Stimulated activated CD4-positive, alpha-beta T cell treated with anti-CD3 and anti-CD28 coated beads, Interleukin-15, amount 100 ng/mL, for 48 hours (primary cell): ENCODE data around the gene ALG12.
"Not testable (repeated sequence)": the region's sequence is repeated elsewhere in the genome, so short reads cannot be mapped to it uniquely, and the experiment has no call there.

Source experiments
- DNase-seq, 2 donors: peaks; one replicate each; pipeline ENCODE4 v3.0.0-alpha.2; 2020; ENCODE audit warnings: low read depth in 2 of 2

Gene ALG12

DNA sequence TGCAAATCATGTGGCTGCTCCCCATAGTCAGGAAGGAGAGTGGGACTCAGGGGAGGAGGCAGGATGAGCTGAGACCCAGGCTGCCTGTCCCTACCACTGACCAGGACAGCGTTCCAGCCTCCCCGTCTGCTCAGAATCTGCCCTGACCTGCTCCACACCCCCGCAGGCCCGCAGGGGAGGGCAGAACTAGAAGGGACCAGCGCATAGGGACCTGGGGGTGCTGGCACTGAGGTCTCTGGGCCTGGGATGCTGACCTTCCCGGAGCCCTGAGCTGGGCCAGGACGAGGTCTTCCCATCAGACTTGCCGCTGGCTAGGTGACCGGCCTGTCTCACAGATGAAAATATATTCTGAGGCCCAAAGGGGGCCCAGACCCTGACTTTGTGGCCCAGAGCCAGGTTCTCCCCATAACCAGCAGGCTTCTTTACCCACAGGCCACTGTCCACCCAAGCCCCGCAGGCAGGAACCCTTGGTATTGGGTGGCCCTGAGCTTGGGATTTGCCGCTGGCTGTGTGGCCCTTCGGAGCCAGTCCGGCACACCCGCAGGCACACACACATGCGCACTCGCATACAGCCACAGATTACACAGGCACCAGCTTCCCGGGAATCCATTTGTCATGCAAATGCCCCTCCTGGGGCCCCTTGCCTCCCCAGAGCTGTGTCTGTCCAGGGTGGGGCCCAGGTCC lies 28.5 kb upstream of the ALG12 start:
- no peak for DNase-seq

DNA sequence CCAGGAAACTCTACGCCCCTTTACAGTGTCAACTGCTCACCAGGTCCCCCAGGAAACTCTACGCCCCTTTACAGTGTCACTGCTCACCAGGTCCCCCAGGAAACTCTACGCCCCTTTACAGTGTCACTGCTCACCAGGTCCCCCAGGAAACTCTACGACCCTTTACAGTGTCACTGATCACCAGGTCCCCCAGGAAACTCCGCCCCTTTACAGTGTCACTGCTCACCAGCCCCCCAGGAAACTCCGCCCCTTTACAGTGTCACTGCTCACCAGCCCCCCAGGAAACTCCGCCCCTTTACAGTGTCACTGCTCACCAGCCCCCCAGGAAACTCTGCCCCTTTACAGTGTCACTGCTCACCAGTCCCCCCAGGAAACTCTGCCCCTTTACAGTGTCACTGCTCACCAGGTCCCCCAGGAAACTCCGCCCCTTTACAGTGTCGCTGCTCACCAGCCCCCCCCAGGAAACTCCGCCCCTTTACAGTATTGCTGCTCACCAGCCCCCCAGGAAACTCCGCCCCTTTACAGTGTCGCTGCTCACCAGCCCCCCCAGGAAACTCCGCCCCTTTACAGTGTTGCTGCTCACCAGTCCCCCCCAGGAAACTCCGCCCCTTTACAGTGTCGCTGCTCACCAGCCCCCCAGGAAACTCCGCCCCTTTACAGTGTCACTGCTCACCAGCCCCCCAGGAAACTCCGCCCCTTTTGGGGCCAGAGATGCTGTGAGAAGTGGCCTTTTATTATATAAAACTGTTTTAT lies 27.0 kb upstream of the ALG12 start:
- not testable (repeated sequence) for DNase-seq

DNA sequence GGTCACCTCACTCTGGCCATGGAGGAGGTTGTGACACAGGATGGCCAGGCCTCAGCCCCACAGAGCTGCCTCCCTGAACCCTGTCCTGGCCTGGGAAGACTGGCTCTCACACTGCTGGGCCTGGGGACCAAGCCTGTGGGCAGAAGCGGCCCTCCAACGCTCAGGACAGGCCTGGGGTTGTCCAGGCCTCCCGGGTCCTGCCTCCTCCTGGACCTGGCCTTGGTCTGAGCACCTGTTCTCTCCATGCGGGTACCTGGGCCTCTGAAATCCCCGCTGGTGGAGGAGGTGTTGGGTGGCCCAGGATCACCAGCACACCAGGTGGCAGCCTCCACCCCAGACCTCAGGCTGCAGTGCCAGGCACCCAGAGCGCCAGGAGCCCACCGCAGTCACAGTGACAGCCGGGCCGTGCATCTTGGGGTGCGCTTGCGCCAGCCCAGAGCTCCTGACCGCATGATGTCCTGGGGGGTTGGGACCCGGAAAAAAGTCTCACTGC lies 26.2 kb upstream of the ALG12 start:
- DNase-seq = no peak

DNA sequence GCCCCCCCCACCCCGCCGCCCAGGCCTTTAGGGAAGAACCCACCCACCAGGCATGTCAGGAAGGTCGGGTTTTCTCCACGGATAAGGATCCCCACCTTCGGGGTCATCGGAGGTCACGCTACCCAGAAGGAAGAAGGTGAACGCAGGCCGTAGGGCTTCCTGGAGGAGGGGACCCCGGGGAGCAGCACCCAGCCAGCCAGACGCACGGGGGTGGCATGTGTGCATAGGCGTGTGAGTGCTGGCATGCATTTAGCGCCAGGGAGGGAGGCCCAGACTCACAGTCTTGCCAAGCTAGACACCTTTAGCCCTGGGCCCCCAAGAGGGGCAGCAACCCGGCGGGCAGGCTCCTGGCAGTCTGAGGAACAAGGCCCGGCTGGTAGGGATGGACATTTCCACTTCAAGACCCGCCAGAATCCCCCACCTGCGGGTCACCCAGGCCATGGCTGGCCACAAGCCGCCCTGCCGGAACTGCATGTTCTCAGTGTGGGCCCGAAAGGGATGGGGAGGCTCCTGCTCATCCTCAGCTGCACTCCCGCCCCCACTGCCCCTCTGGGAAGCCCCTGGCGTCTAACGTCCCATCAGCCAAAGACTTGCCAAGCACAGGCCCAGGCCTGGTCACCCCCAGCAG lies 25.6 kb upstream of the ALG12 start:
- DNase-seq = no peak

DNA sequence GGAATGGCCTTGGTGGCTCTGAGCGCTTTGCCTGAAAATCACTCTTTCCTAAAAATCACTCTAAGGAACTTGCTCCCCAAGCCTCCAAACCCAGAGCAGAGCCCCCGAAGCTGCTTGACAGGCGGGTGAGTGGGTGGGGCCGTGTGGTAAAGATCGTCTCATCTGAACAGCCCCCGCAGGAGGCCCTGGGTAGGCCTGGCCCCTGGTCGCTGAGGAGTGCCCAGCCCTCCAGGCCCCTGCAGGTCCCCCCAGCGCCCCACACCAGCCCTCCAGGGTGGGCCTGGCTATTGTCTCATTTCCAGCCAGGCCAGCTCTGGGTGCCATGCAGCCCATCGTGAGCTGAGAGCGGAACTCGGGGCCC lies 25.1 kb upstream of the ALG12 start:
- no peak for DNase-seq

DNA sequence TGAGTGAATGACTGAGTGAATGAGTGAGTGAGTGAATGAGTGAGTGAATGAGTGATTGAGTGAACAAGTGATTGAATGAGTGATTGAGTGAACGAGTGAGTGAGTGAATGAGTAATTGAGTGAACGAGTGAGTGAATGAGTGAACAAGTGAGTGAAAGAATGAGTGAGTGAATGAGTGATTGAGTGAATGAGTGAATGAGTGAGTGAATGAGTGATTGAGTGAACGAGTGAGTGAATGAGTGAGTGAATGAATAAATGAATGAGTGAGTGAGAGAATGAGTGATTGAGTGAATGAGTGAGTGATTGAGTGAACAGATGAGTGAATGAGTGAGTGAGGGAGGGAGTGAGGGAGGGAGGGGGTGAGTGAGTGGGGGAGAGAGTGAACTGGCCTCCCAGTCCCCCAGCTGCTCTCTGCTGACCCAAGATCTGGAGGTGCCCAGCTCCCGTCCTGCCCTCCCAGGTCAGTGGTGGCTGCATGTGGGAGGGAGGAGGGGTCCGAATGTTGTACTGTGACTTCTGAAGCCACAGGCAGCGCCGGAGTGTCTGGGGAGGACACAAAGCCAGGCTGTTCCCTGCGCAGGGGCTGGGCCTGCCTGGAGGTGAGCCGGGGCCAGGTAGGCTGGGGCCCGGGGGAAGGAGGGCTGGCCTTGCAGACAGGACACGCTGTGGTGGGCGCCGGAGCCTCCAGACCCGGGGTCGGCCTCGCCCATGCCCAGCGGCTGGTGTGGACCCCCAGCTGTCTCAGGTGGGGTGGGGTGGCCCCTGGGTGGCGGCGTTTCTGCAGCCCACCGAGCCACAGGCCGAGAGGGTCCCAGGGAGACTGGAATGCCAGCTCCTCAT lies 24.5 kb upstream of the ALG12 start:
- no peak for DNase-seq

DNA sequence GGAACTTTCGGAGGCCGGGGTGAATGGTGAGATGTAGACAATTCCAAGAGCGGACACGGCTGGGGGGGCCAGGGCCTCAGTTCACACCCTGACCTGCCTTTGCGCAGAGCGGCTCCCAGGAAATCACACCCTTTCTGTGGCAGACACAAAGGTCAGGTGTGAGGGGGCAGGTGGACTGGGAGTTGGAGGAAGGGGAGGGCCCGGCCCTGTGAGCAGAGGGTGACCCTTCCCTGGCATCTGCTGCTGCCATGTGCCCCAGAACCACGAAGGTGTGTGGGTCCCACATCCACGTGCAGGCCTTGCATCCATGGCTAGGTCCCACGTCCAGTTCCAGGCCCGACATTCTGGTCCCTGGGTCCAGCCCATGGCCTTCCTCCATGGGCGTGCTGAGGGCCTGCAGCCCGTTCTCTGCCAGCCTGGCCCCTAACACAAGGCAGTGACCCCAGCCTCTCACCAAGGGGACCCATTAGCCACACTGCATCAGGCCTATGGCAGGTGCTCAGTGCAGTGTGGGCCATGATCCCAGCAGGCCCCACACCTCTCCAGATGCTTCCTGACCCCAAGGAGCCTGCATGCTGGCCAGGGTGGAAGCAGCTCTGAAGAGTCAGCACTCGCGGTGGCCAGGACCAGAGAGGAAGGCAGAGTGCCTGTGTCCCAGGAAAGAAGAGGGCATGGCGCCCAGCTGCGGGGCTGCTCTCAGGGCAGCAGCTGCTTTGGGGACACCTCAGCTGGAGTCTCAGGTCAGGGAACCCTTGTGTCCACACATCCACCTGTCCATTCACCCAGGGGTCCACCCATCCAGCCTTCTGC lies 23.5 kb upstream of the ALG12 start:
- no peak for DNase-seq

DNA sequence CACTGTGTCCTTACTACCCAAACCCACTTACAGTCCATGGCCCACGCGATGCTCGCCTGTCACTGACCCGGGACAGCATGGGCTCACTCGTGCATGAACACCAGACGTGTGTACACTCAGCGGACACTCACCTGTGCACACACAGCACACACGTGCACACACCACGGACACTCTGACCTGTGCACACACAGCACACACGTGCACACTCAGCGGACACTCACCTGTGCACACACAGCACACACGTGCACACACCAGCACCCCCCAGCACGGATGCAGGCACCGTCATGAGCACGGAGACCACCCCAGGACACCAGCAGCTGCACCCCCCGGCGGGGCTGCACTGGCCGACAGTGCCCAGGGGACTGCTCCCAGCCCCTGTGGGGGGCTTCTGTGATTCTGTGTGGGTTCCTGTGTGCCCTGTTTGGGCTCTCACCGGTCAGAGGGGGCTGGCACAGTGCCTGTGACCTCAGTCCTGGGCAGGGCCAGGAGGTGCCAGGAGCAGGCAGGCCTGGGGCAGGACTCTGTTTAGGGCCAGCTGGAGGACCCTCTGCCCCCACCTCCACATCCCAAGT lies 20.4 kb upstream of the ALG12 start:
- DNase-seq = no peak

DNA sequence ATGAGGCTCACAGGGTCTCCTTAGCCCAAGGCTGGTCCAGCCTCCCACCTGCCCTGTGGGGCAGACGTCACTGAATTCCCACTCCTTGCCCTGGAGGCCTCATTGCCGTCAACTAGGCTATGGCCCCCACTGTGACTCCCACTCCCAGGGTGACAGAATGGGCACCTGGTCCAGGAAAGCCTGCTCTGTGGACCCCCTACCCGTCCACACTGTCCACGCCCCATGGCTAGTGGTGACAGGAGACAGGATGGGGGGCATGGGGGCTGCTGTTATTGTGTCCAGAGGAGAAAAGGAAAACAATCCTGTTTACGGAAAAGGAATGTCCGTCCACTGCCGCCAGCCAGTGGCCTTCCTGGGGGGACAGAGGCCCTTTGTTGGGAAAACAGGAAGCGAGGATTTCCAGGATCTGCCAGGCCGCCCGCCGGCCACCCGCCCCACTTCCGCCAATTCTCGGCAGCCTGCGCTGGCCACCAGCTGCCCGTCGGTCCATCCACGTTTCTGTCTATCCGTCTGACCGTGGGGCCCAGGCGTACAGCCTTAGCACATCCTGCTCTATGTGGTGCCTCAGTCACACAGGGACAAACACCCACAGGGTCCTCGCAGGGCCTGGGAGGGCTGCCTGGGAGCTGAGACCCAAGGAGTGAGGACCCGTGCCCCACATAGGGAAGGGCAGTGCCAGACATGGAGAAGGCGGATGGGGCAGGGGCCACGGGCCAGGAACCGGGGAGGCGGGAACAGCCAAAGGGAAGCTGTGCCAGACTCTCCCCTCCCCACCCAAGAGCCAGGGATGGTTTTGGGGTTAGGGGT lies 19.7 kb upstream of the ALG12 start:
- DNase-seq = no peak

DNA sequence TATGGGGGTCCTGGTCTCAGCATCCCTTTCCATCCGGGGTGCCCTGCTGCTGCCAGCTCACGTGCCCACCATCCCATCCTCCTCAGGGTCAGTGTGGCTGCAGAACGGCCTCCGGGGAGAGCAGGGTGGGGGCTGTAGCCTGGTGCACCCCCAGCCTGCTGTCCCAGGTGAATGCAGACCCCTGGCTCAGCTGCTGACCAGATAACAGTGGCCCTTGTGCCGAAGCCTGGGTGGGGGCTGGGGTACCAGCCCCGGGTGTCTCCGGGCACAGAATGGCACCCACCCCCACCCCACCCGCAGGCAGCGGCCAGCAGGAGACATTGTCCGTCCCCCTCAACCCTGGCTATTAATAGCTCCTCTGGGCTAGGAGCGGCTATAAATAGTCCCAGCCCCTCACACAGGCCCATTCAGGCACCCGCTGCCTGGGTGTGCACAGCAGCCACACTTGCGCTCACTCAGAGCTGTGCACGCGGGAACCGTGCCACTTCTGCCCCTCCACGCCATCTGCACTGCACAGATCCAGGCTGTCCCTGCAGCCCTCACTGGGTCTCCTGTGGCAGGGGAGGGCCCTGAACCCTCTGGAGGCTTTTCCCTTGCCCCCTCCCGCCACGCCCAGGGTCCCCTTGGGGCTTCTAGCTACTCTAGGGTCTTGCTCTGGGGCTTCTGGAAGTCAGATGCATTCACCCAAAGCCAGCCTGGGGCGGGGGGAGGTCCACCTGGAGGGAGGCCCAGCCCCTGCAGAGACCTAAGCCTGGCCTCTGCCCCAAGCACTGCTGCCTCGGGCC lies 18.9 kb upstream of the ALG12 start:
- DNase-seq = no peak

DNA sequence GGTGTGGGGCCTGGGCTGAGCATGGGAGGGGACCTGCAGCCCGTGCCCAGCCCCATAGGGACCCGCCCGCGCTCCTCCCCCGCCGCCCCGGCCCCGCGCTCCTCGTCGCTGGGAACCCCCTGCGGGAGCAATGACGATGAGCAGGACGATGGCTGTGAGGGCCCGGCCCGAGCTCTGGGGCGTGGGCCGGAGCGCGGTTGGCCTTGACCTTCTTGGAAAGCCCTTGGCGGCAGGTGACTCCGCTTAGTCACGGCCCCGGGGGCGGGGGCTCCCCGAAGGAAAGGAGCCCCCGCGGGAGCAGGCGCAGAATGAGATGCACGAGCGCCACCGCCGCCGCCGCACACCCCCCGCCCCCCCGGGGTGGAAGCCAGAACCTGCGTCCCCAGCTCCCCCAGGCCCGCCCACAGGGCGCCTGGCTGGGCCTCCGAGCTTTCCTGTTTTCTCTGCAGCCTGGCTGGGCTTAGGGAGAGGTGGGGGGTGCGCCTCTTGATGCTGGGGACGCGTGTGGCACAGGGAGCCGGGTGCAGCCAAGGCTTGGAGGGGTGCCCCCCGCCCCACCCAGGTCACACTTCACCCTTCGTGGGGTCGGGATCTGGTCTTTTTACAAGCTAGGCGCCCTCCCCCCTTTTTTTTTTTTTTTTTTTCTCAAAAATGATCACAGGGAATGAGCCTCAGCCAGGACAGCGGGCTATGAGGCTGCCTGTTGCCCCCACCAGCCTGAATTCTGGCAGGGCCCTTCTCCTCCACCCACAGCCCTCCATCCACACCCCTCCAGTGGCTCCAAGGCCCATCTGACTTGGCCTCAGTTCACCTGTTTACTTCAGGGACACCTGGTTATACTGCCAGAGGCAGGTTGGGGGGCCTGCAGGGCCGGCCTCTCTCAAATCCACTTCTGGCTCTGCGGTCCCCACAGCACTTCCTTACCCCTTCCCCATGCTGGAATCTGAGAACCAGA lies 18.1 kb upstream of the ALG12 start:
- DNase-seq = peak; percentile 96 to 98

DNA sequence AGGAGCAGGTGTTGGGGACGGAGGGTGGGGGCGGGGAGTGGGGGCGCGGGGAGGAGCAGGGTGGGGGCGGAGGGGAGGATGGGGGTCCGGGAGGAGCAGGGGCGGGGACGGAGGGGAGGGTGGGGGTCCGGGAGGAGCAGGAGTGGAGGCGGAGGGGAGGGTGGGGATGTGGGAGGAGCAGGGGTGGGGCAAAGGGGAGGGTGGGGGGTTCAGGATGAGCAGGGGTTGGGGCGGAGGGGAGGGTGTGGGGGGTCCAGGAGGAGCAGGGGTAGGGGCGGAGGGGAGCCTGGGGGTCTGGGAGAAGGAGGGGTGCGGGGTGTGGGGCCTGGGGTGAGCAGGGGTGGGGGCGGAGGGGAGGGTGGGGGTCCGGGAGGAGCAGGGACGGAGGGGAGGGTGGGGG lies 17.3 kb upstream of the ALG12 start:
- DNase-seq = no peak

DNA sequence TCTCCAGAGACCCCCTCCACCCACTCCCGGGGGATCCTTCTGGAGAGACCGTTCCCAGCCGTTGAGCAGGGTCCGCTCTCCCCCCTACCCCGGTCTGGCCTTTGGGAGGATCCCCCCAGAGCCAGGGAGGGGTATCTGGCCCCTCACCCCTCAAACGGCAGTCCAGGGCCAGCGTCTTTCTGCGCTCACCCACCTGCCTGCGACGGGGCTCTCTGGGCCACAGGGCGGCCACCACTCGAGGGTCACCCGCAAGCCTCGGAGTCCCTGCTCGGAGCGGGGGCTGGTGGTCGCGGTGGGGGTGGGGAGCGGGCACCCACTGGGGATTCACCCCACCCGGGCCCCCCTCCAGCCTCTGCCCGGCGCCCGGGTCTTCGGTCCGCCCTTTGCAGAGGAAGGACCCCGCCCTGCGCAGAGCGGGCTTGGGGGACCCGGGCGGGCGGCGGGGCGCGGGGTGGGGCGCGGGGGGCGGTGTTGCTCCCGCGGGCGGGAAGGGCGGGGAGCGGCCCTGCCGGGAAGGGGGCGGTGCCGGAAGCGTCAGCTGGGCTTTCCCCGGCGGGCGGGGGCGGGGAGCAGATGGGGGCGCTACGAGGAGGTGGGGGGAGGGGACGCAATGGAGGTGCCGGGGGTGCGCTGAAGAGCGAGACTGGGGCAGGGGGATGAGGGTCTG lies 16.8 kb upstream of the ALG12 start:
- peak; percentile 80 to 95 for DNase-seq

DNA sequence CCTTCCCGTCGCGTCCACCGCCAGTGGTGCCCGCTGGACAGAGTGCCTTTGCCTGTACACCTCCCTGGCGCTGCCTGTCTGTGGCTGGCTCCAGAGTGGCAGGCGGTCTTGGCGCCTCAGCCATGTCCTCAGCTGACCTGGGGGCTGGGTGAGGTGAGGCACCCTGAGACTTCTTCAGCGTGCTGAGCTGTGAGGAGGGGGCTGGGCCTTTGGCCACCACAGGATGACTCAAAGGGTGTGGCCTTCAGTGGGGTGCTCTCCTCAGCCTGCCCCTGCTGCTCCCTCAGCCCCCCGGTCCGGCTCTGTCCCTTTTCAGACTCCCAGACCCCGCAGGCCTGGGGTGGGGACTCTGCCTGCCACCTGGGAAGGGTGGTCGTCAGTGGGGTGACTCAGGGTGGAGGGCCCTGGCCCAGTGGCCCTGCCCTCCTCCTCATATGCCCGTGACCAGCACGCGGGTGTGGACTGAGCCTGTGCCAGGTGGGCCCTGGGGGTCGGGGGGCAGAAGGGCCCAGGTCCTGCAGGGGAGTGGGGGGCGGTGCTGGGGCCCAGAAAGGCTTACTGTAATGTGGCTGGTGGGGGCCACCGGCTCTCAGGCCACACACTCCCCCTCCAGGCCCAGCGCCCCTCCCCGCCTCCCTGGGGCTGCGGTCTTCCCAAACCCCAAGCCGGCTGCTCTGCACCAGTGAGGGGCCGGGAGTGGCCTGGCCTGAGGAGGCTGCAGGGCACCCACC lies 16.1 kb upstream of the ALG12 start:
- DNase-seq = no peak

DNA sequence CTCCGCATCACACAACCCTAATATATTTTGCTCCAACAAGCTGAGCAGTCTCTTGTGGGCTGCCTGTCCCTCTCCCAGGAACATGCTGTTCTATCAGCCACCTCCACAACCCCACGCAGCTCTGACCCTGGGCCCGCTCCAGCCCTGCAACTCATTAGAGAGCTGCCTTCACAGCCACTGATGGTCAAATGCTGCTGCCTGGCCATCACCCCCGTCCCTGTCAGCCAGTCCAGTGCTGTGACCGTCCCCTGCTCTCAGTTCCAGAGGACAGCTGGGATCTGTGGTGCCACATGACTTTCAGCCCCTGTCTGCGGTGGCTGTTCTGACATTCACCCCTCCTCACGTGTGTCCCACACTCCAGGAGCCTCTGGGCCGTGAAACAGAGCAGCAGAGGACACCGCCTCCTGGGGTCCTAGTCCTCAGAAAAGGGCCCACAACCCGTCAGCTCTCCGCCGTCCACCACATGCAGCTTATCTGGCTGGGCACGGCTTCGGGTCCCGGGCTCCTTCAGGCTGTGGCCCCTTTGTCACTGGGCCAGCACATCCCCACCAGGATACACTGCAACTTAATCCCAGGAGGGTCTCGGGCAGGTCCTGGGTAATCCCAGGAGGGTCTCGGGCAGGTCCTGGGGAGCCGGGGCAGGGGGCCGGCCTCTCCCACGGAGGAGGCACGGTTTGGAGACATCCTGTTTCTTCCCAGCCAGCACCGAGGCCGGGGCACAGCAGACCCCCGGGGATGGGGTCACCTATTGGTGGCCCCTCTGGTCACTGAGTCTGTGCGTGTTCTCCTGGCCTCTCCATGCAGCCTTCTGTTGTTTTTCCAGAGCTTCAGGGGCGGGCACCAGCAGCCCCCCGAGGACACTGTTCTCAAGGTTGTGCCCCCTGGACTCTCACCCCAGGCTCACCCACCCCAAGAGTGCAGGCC lies 15.3 kb upstream of the ALG12 start:
- no peak for DNase-seq
